Keratinocyte (primary cell): ENCODE results near the gene CYP4A22. TPM values are rescaled to one million over a fixed set of nuclear protein-coding genes. Genes with fewer than 3 reads are reported as not detected.
"Not testable (repeated sequence)": the region's sequence is repeated elsewhere in the genome, so short reads cannot be mapped to it uniquely, and the experiment has no call there.

Source experiments
- DNase-seq: peaks from one replicate; pipeline ENCODE4 v3.0.0-alpha.2; 2011; ENCODE audit warnings: low read depth, missing footprints, low spot score
- FAIRE-seq: peaks from 2 replicates; lab custom pipeline; 2011; peaks lifted over from hg19 to GRCh38; lab: Jason Lieb, UNC
- H2AFZ ChIP-seq: 2 replicates; pipeline ENCODE4 v1.6.0; 2012; ENCODE audit warnings: low read length, control low read depth, inconsistent platforms; ENCODE audit not compliant: control insufficient read depth
- H3K27ac ChIP-seq: 2 replicates; pipeline ENCODE4 v1.5.1; 2011; ENCODE audit warnings: low read length; ENCODE audit not compliant: control insufficient read depth, insufficient read depth
- H3K27me3 ChIP-seq: 3 replicates; pipeline ENCODE4 v1.6.0; 2011; ENCODE audit warnings: low read length; ENCODE audit not compliant: control insufficient read depth, insufficient read depth; ENCODE audit errors: extremely low read depth
- H3K36me3 ChIP-seq, 2 experiments: 2 replicates in 1 of 2; 3 replicates in 1 of 2; pipeline ENCODE4 v1.5.1; 2011; ENCODE audit warnings: low read length in 2 of 2, mild to moderate bottlenecking in 1 of 2; ENCODE audit not compliant: control insufficient read depth in 2 of 2, insufficient read depth in 2 of 2; ENCODE audit errors: extremely low read depth in 1 of 2
- H3K4me1 ChIP-seq: 3 replicates; pipeline ENCODE4 v1.5.1; 2011; ENCODE audit warnings: low read length; ENCODE audit not compliant: control insufficient read depth, insufficient read depth; ENCODE audit errors: extremely low read depth
- H3K4me2 ChIP-seq: 3 replicates; pipeline ENCODE4 v1.6.0; 2011; ENCODE audit warnings: low read depth, low read length; ENCODE audit not compliant: control insufficient read depth, insufficient read depth; ENCODE audit errors: extremely low read depth
- H3K4me3 ChIP-seq, 3 experiments: fragments of 200-600 bp in 1 of 3; sonication (generic) in 1 of 3; 2 replicates in 2 of 3; 3 replicates in 1 of 3; pipeline ENCODE4 v1.5.1; 2011 to 2016; ENCODE audit warnings: low read length in 3 of 3, mild to moderate bottlenecking in 3 of 3, control low read depth in 2 of 3, inconsistent platforms in 1 of 3, low read depth in 1 of 3, mixed read lengths in 1 of 3, mixed run types in 1 of 3, moderate library complexity in 1 of 3; ENCODE audit not compliant: control insufficient read depth in 2 of 3, insufficient read depth in 2 of 3; ENCODE audit errors: extremely low read depth in 1 of 3
- H3K79me2 ChIP-seq: 2 replicates; pipeline ENCODE4 v1.6.0; 2012; ENCODE audit warnings: low read length; ENCODE audit not compliant: control insufficient read depth, insufficient read depth
- H3K9ac ChIP-seq: 3 replicates; pipeline ENCODE4 v1.6.0; 2011; ENCODE audit warnings: low read length; ENCODE audit not compliant: control insufficient read depth, insufficient read depth; ENCODE audit errors: extremely low read depth
- H3K9me1 ChIP-seq: 3 replicates; pipeline ENCODE4 v1.6.0; 2011; ENCODE audit warnings: low read length; ENCODE audit not compliant: control insufficient read depth, insufficient read depth; ENCODE audit errors: extremely low read depth
- H3K9me3 ChIP-seq: 2 replicates; pipeline ENCODE4 v1.5.1; 2012; ENCODE audit warnings: low read depth, low read length; ENCODE audit not compliant: control insufficient read depth
- H4K20me1 ChIP-seq: 3 replicates; pipeline ENCODE4 v1.6.0; 2011; ENCODE audit warnings: low read length; ENCODE audit not compliant: control insufficient read depth, insufficient read depth; ENCODE audit errors: extremely low read depth
- CTCF ChIP-seq, 3 experiments: IDR thresholded peaks in 1 of 3; conservative IDR thresholded peaks in 1 of 3; optimal IDR thresholded peaks in 1 of 3; 2 replicates in 2 of 3; 3 replicates in 1 of 3; pipeline versions ENCODE3 to v1.5.1; 2011; ENCODE audit warnings: low read length in 3 of 3, mild to moderate bottlenecking in 3 of 3, moderate library complexity in 2 of 3, control low read depth in 1 of 3, inconsistent platforms in 1 of 3; ENCODE audit not compliant: insufficient read depth in 2 of 3; ENCODE audit errors: extremely low read depth in 1 of 3
- EZH2 ChIP-seq: IDR thresholded peaks from one replicate; pipeline ENCODE4 v1.6.1; 2012; ENCODE audit warnings: inconsistent platforms, mild to moderate bottlenecking, low read length, moderate library complexity
- dilution Hi-C: fragments of 300-500 bp; cut with MboI; formaldehyde crosslinking; loops from one replicate; pipeline ENCODE4 v1.7.0; 2020; ENCODE audit warnings: low sequenced_read_pairs; ENCODE audit not compliant: extremely low pct_ligation_motif_present
- polyA plus RNA-seq, 5 experiments: library from polyadenylated mRNA; depleted of rRNA in 3 of 5; stranded (reverse) in 3 of 5; stranded (forward) in 1 of 5; unstranded in 1 of 5; fragments of >200 nt; gene quantifications; 1 replicate in 1 of 5; 2 replicates in 3 of 5; 3 replicates in 1 of 5; pipeline versions ENCODE4 v1.2.1 to v1.2.3, GENCODE V29; 2011 to 2012; ENCODE audit warnings: missing spikeins in 2 of 5, low read depth in 1 of 5, low replicate concordance in 1 of 5

CYP4A22 gene
- polyA plus RNA-seq, 1 donor (not counting 4 experiments of a cell fraction or from before 2014, with no cell fraction given), result not detected

GRCh38 chr1:47091476-47091875 lies 45.8 kb upstream of the CYP4A22 start:
- H3K79me2 ChIP-seq, H3K4me1 ChIP-seq, H3K27ac ChIP-seq, H3K9me1 ChIP-seq, H3K36me3 ChIP-seq, H3K9me3 ChIP-seq, DNase-seq, dilution Hi-C loops, H3K9ac ChIP-seq, H3K4me2 ChIP-seq, H2AFZ ChIP-seq, H3K4me3 ChIP-seq, H3K27me3 ChIP-seq, H4K20me1 ChIP-seq: not testable (repeated sequence)
- TF ChIP-seq CTCF (optimal IDR thresholded peaks at IDR 0.05 in 1 of 3, IDR thresholded peaks at IDR 0.05 in 1 of 3, conservative IDR thresholded peaks at IDR 0.05 in 1 of 3; ENCODE audit: extremely low read depth in 1 of 3, insufficient read depth in 2 of 3, low read length in 3 of 3), result peak in 2 of 3 experiments; percentile 9 to 18
- peak; percentile 89 for FAIRE-seq

- no peaks in the 10 kb centered on the region for H3K27me3 ChIP-seq
- H3K9ac ChIP-seq, result no peak overlapping the region
- peak; percentile 67 for FAIRE-seq
- no peaks in the 10 kb centered on the region for H4K20me1 ChIP-seq
- H3K4me2 ChIP-seq, result no peak overlapping the region
- H3K79me2 ChIP-seq, result no peaks in the 10 kb centered on the region
- H3K4me1 ChIP-seq, result peaks cover 21% of the 10 kb centered on the region
- H3K36me3 ChIP-seq, result no peaks in the 10 kb centered on the region
- dilution Hi-C loops, result no loop called here
- H3K4me3 ChIP-seq, result no peak overlapping the region
- peak; percentile 56 for DNase-seq
- TF ChIP-seq EZH2 (no peak), CTCF (optimal IDR thresholded peaks at IDR 0.05 in 1 of 3, IDR thresholded peaks at IDR 0.05 in 1 of 3, conservative IDR thresholded peaks at IDR 0.05 in 1 of 3; ENCODE audit: extremely low read depth in 1 of 3, insufficient read depth in 2 of 3, low read length in 3 of 3) (peak; percentile 28 to 55 (median 52))
- no peaks in the 10 kb centered on the region for H3K9me3 ChIP-seq
- no peak overlapping the region for H2AFZ ChIP-seq
- no peaks in the 10 kb centered on the region for H3K9me1 ChIP-seq
- H3K27ac ChIP-seq, result no peak overlapping the region
Measured at GRCh38 chr1:47104816-47105215, 32.4 kb upstream of the CYP4A22 start.
